Immature natural killer cell (primary cell): ENCODE results near the gene RRAD. TPM values are rescaled to one million over a fixed set of nuclear protein-coding genes. Genes with fewer than 3 reads are reported as not detected.
"Not testable (repeated sequence)": the region's sequence is repeated elsewhere in the genome, so short reads cannot be mapped to it uniquely, and the experiment has no call there.

Source experiments
- DNase-seq, 3 donors: peaks; one replicate each; pipeline ENCODE4 v3.0.0; 2022; ENCODE audit warnings: mixed read lengths in 1 of 3
- H3K27ac Mint-ChIP-seq, 6 donors: one replicate each; pipeline ENCODE4 v1.8.0; 2020; ENCODE audit warnings: mixed read lengths in 6 of 6, mild to moderate bottlenecking in 5 of 6, inconsistent platforms in 4 of 6, moderate library complexity in 3 of 6
- H3K27me3 Mint-ChIP-seq, 3 donors: one replicate each; pipeline ENCODE4 v1.8.0; 2020 to 2021; ENCODE audit warnings: low read depth in 3 of 3, mild to moderate bottlenecking in 3 of 3, mixed read lengths in 3 of 3, moderate library complexity in 3 of 3, inconsistent platforms in 1 of 3
- H3K36me3 Mint-ChIP-seq, 3 donors: one replicate each; pipeline ENCODE4 v1.8.0; 2020; ENCODE audit warnings: mixed read lengths in 3 of 3, inconsistent platforms in 2 of 3, mild to moderate bottlenecking in 2 of 3
- H3K4me1 Mint-ChIP-seq, 2 donors: one replicate each; pipeline ENCODE4 v1.8.0; 2020; ENCODE audit warnings: inconsistent platforms in 2 of 2, mild to moderate bottlenecking in 2 of 2, mixed read lengths in 2 of 2, moderate library complexity in 1 of 2
- H3K4me3 Mint-ChIP-seq, 5 donors: one replicate each; pipeline ENCODE4 v1.8.0; 2020; ENCODE audit warnings: mild to moderate bottlenecking in 5 of 5, mixed read lengths in 5 of 5, inconsistent platforms in 3 of 5, moderate library complexity in 3 of 5
- H3K9me3 Mint-ChIP-seq, 6 donors: one replicate each; pipeline ENCODE4 v1.8.0; 2020; ENCODE audit warnings: mild to moderate bottlenecking in 6 of 6, mixed read lengths in 6 of 6, inconsistent platforms in 4 of 6, moderate library complexity in 3 of 6
- polyA plus RNA-seq, 3 donors: library from polyadenylated mRNA; unstranded; fragments of 300-500 nt; fragmentation: Illumina TruSeq; gene quantifications; one replicate each; pipeline ENCODE4 v1.2.3, GENCODE V29; 2021

Gene RRAD
- polyA plus RNA-seq, 3 donors from 2014 or later, result not detected

- no peak for DNase-seq
- Mint-ChIP-seq H3K9me3 (no peaks in the 10 kb centered on the region), H3K27me3 (peaks cover 0 to 4% (median 1%) of the 10 kb centered on the region in 3 donors), H3K4me3 (no peak overlapping the region), H3K36me3 (peaks cover 0 to under 1% (median 0%) of the 10 kb centered on the region in 3 donors), H3K27ac (peak overlapping the region in 1 of 6 donors; percentile 67), H3K4me1 (no peaks in the 10 kb centered on the region)
Measured at GRCh38 chr16:66958857-66959703, 33.7 kb upstream of the RRAD start.

GRCh38 chr16:66956154-66956457 lies 30.8 kb upstream of the RRAD start:
- not testable (repeated sequence) for DNase-seq, H3K27ac Mint-ChIP-seq, H3K4me3 Mint-ChIP-seq, H3K4me1 Mint-ChIP-seq, H3K9me3 Mint-ChIP-seq, H3K36me3 Mint-ChIP-seq
- peaks cover 4 to 14% (median 9%) of the 10 kb centered on the region in 3 donors for H3K27me3 Mint-ChIP-seq

GRCh38 chr16:66955363-66956153 lies 30.2 kb upstream of the RRAD start:
- not testable (repeated sequence) for DNase-seq, H3K27ac Mint-ChIP-seq, H3K4me1 Mint-ChIP-seq, H3K9me3 Mint-ChIP-seq, H3K36me3 Mint-ChIP-seq, H3K4me3 Mint-ChIP-seq
- peaks cover 4 to 14% (median 10%) of the 10 kb centered on the region in 3 donors for H3K27me3 Mint-ChIP-seq

- Mint-ChIP-seq H3K36me3 (peaks cover 0 to 4% (median 0%) of the 10 kb centered on the region in 3 donors), H3K27ac (peak overlapping the region in 1 of 6 donors; percentile 61), H3K4me1 (peaks cover 0 to 5% of the 10 kb centered on the region in 2 donors), H3K4me3 (no peak overlapping the region), H3K27me3 (peaks cover 8 to 21% (median 14%) of the 10 kb centered on the region in 3 donors), H3K9me3 (peaks cover 0 to 3% (median 0%) of the 10 kb centered on the region in 6 donors)
- DNase-seq, result peak; percentile 51 to 62 (median 52)
Measured at GRCh38 chr16:66954097-66954659, 28.8 kb upstream of the RRAD start.

GRCh38 chr16:66953462-66954096 lies 28.2 kb upstream of the RRAD start:
- H3K4me3 Mint-ChIP-seq, result no peak overlapping the region
- H3K36me3 Mint-ChIP-seq, result peaks cover 0 to 4% (median 0%) of the 10 kb centered on the region in 3 donors
- H3K27ac Mint-ChIP-seq, result peak overlapping the region in 1 of 6 donors; percentile 61
- peaks cover 6 to 10% of the 10 kb centered on the region in 2 donors for H3K4me1 Mint-ChIP-seq
- DNase-seq, result no peak
- H3K9me3 Mint-ChIP-seq, result peaks cover 0 to 3% (median 0%) of the 10 kb centered on the region in 6 donors
- H3K27me3 Mint-ChIP-seq, result peaks cover 11 to 21% (median 14%) of the 10 kb centered on the region in 3 donors

GRCh38 chr16:66952430-66953110 lies 27.2 kb upstream of the RRAD start:
- Mint-ChIP-seq H3K27ac (no peak overlapping the region), H3K36me3 (peaks cover 0 to 4% (median 0%) of the 10 kb centered on the region in 3 donors), H3K4me1 (peaks cover 15 to 20% of the 10 kb centered on the region in 2 donors), H3K27me3 (peaks cover 12 to 27% (median 14%) of the 10 kb centered on the region in 3 donors), H3K9me3 (peaks cover 0 to 3% (median 0%) of the 10 kb centered on the region in 6 donors), H3K4me3 (no peak overlapping the region)
- DNase-seq, result no peak

- peaks cover 0 to 3% (median 0%) of the 10 kb centered on the region in 6 donors for H3K9me3 Mint-ChIP-seq
- no peak overlapping the region for H3K4me3 Mint-ChIP-seq
- no peak overlapping the region for H3K27ac Mint-ChIP-seq
- H3K4me1 Mint-ChIP-seq, result peaks cover 22 to 27% of the 10 kb centered on the region in 2 donors
- DNase-seq, result no peak
- peaks cover 10 to 27% (median 17%) of the 10 kb centered on the region in 3 donors for H3K27me3 Mint-ChIP-seq
- H3K36me3 Mint-ChIP-seq, result peaks cover 0 to 4% (median 0%) of the 10 kb centered on the region in 3 donors
Measured at GRCh38 chr16:66950971-66951790, 25.8 kb upstream of the RRAD start.

GRCh38 chr16:66950437-66950836 lies 25.1 kb upstream of the RRAD start:
- no peak for DNase-seq
- H3K4me1 Mint-ChIP-seq, result peaks cover 22 to 27% of the 10 kb centered on the region in 2 donors
- peaks cover 10 to 27% (median 17%) of the 10 kb centered on the region in 3 donors for H3K27me3 Mint-ChIP-seq
- H3K9me3 Mint-ChIP-seq, result peaks cover 0 to 3% (median 0%) of the 10 kb centered on the region in 6 donors
- peaks cover 0 to 4% (median 0%) of the 10 kb centered on the region in 3 donors for H3K36me3 Mint-ChIP-seq
- H3K4me3 Mint-ChIP-seq, result no peak overlapping the region
- H3K27ac Mint-ChIP-seq, result no peak overlapping the region

- no peak overlapping the region for H3K27ac Mint-ChIP-seq
- H3K4me1 Mint-ChIP-seq, result peaks cover 22 to 27% of the 10 kb centered on the region in 2 donors
- peaks cover 0 to 3% (median 0%) of the 10 kb centered on the region in 6 donors for H3K9me3 Mint-ChIP-seq
- peaks cover 10 to 27% (median 17%) of the 10 kb centered on the region in 3 donors for H3K27me3 Mint-ChIP-seq
- DNase-seq, result no peak
- H3K4me3 Mint-ChIP-seq, result peak overlapping the region in 3 of 5 donors; percentile 36 to 92 (median 57)
- peaks cover 0 to 4% (median 0%) of the 10 kb centered on the region in 3 donors for H3K36me3 Mint-ChIP-seq
Measured at GRCh38 chr16:66949472-66949871, 24.1 kb upstream of the RRAD start.

- peak overlapping the region; percentile 88 to 93 (median 89) for H3K4me3 Mint-ChIP-seq
- H3K27me3 Mint-ChIP-seq, result peaks cover 10 to 25% (median 17%) of the 10 kb centered on the region in 3 donors
- H3K4me1 Mint-ChIP-seq, result peaks cover 22 to 27% of the 10 kb centered on the region in 2 donors
Measured at GRCh38 chr16:66948837-66949225, 23.5 kb upstream of the RRAD start.

GRCh38 chr16:66948134-66948836 lies 22.9 kb upstream of the RRAD start:
- no peaks in the 10 kb centered on the region for H3K9me3 Mint-ChIP-seq
- no peaks in the 10 kb centered on the region for H3K36me3 Mint-ChIP-seq
- peaks cover 10 to 25% (median 17%) of the 10 kb centered on the region in 3 donors for H3K27me3 Mint-ChIP-seq
- no peak overlapping the region for H3K27ac Mint-ChIP-seq
- DNase-seq, result peak in 1 of 3 donors; percentile 11
- H3K4me1 Mint-ChIP-seq, result peaks cover 22 to 27% of the 10 kb centered on the region in 2 donors
- peak overlapping the region; percentile 88 to 93 (median 89) for H3K4me3 Mint-ChIP-seq

More at GRCh38 chr16:66948837-66949225, 23.5 kb upstream of the RRAD start:
- Mint-ChIP-seq H3K36me3 (peaks cover 0 to under 1% (median 0%) of the 10 kb centered on the region in 3 donors), H3K27ac (no peak overlapping the region), H3K9me3 (peaks cover 0 to under 1% (median 0%) of the 10 kb centered on the region in 6 donors)
- DNase-seq, result no peak
